ENCODE measurements around the gene PPP1R1B.

DNA sequence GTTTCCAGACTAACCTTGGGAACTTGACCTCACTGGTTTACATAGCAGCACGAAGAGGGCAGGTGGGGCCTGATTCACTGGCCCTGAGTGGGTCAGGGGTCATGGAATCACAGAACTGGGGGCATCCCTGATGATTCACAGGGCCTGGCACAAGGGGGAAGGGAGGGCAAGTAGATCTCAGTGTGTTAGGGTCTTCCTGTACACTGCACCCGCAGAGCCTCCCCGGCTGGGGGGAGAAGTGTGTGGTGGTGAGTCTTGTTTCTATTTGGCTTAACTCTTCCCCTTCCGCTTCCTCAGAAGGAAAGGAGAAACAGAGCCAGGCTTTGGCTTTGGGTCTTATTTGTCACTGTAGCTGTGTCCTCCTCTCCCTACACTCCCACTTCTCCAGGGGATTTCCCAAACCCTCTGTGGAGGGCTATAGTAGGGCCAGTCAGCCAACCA lies 13.9 kb downstream of the PPP1R1B start:
- TF ChIP-seq POLR2A (IDR thresholded peaks at IDR 0.05) (no peak), CTCF (IDR thresholded peaks at IDR 0.05) (no peak)
